ENCODE results near the gene RTP5. TPM values are rescaled to one million over a fixed set of nuclear protein-coding genes. Genes with fewer than 3 reads are reported as not detected.
A peak's percentile ranks its signal among the peaks of the same experiment; 100 is the strongest.

RTP5 gene
- total RNA-seq, 1 experiment from 2014 or later = not detected

GRCh38 chr2:241843321-241844065, 26.0 kb upstream of the RTP5 start:
- Histone ChIP-seq H4K20me1 (ENCODE audit: control insufficient read depth, insufficient read depth, insufficient read length) (no peaks in the 10 kb centered on the region), H2AFZ (ENCODE audit: low read length) (no peak overlapping the region), H3K79me2 (ENCODE audit: insufficient read depth, low read length) (no peaks in the 10 kb centered on the region), H2BK20ac (ENCODE audit: low read depth, low read length, poor library complexity, severe bottlenecking) (no peak overlapping the region), H3K23me2 (ENCODE audit: insufficient read length, low read depth, low read length, poor library complexity, severe bottlenecking) (no peaks in the 10 kb centered on the region), H4K8ac (replicated peaks; ENCODE audit: insufficient read length, low read depth, low read length) (no peak overlapping the region), H3K4ac (ENCODE audit: low read depth, low read length) (no peak overlapping the region), H3K27ac (ENCODE audit: insufficient read length, low read depth, low read length) (no peak overlapping the region), H3K23ac (ENCODE audit: insufficient read length, low read depth, low read length) (no peak overlapping the region), H3K14ac (ENCODE audit: insufficient read depth, low read length) (no peak overlapping the region), H4K5ac (ENCODE audit: insufficient read length, low read depth, low read length) (no peak overlapping the region), H2BK15ac (ENCODE audit: low read depth, low read length) (no peak overlapping the region), H4K91ac (ENCODE audit: insufficient read length, low read depth, low read length) (no peak overlapping the region), H2AK5ac (ENCODE audit: insufficient read length, low read length) (no peak overlapping the region), H3K9ac (ENCODE audit: extremely low read depth, insufficient read length, low read length) (no peak overlapping the region), H3K9me3 (ENCODE audit: control insufficient read depth, low read depth, low read length) (no peaks in the 10 kb centered on the region), H3T11ph (ENCODE audit: low read length) (no peak overlapping the region), H2BK120ac (ENCODE audit: low read depth, low read length, poor library complexity, severe bottlenecking) (no peak overlapping the region), H3K18ac (ENCODE audit: insufficient read length, low read depth, low read length) (no peak overlapping the region), H3K4me2 (ENCODE audit: insufficient read depth, insufficient read length, low read length) (peak overlapping the region; percentile 6), H3K56ac (ENCODE audit: insufficient read length, low read depth, low read length) (no peak overlapping the region), H2BK5ac (ENCODE audit: insufficient read length, low read length) (no peak overlapping the region), H3K27me3 (ENCODE audit: insufficient read depth, low read length) (peaks cover 2% of the 10 kb centered on the region; the same call in 1 of the 2 replicates), H3K4me1 (ENCODE audit: insufficient read depth, low read length) (no peaks in the 10 kb centered on the region; the same call in 1 of the 2 replicates), H2BK12ac (ENCODE audit: insufficient read length, low read depth, low read length) (no peak overlapping the region), H3K79me1 (ENCODE audit: insufficient read depth, low read depth, low read length, poor library complexity, severe bottlenecking) (no peaks in the 10 kb centered on the region)
- no CpG with 5 or more reads among the region's 52 CpGs for WGBS (ENCODE audit: extremely low coverage, insufficient read length, low lambda C conversion rate)
- peaks cover 7 to 29% of the 10 kb centered on the region in 2 experiments for H3K4me1 Mint-ChIP-seq
- TF ChIP-seq CTCF (conservative IDR thresholded peaks at IDR 0.05) = no peak
- peaks cover 0 to 1% (median 0%) of the 10 kb centered on the region in 3 experiments; a peak in 1 of 7 replicates for H3K36me3 Mint-ChIP-seq (ENCODE audit: insufficient read depth in 1 of 3, low read depth in 3 of 3)
- H3K27ac Mint-ChIP-seq = no peak overlapping the region
- peaks cover 0 to 4% of the 10 kb centered on the region in 2 experiments; a peak in 1 of 5 replicates for H3K9me3 Mint-ChIP-seq
- peak; percentile 34 for DNase-seq
- H3K27me3 Mint-ChIP-seq (ENCODE audit: low read depth) = peaks cover 47% of the 10 kb centered on the region
- H3K4me3 Mint-ChIP-seq = peak overlapping the region; percentile 33 to 62; a peak in 4 of 5 replicates

All from H9 (cell line).